Adrenal gland (tissue), 5 donors: Measurements from ENCODE around the gene MTF2.

Source experiments
- POLR2A ChIP-seq, 2 donors: fragments of 450-650 bp; IDR thresholded peaks; one replicate each; pipeline ENCODE4 v1.6.1; 2017; ENCODE audit warnings: antibody characterized with exemption in 2 of 2, mild to moderate bottlenecking in 2 of 2, moderate library complexity in 1 of 2
- TF ChIP-seq, protein P1 (sequence below), 6 experiments: fragments of 450-650 bp in 4 of 6; fragments of 200-600 bp in 2 of 6; sonication (generic) in 1 of 6; IDR thresholded peaks; 1 replicate in 5 of 6; 2 replicates in 1 of 6; pipeline versions ENCODE4 v1.5.1 to v1.8.0; 2016 to 2021; ENCODE audit warnings: antibody characterized with exemption in 6 of 6, mild to moderate bottlenecking in 2 of 6, moderate library complexity in 1 of 6
- donor health status: DM: no; HTN: no; CAD: no.

DNA sequence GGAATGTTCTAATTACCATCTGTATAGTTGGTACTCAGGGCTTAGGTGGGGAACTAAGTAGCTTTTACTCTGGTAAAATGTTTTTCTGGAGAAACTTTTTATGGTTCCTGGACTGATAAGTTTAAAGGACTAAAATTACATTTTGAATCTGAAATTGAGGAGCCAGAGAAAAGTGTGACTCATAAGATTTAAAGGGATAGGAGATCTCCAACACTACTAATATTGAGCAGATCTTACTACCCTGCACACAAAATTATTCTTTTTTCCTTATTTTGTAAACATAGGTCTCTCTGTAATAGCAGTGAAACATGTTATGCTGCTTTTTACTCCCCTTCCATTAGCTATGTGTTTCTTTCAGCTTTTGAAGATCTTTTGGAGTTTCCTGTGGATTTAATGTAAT lies 32.5 kb downstream of the MTF2 start:
- TF ChIP-seq POLR2A (IDR thresholded peaks at IDR 0.05), result no peak
- TF ChIP-seq, protein P1, sequence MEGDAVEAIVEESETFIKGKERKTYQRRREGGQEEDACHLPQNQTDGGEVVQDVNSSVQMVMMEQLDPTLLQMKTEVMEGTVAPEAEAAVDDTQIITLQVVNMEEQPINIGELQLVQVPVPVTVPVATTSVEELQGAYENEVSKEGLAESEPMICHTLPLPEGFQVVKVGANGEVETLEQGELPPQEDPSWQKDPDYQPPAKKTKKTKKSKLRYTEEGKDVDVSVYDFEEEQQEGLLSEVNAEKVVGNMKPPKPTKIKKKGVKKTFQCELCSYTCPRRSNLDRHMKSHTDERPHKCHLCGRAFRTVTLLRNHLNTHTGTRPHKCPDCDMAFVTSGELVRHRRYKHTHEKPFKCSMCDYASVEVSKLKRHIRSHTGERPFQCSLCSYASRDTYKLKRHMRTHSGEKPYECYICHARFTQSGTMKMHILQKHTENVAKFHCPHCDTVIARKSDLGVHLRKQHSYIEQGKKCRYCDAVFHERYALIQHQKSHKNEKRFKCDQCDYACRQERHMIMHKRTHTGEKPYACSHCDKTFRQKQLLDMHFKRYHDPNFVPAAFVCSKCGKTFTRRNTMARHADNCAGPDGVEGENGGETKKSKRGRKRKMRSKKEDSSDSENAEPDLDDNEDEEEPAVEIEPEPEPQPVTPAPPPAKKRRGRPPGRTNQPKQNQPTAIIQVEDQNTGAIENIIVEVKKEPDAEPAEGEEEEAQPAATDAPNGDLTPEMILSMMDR (IDR thresholded peaks at IDR 0.05), result no peak
